Measurements from ENCODE around the gene CDKAL1. TPM values are rescaled to one million over a fixed set of nuclear protein-coding genes. Genes with fewer than 3 reads are reported as not detected.

Gene CDKAL1
- total and polyA plus RNA-seq, 4 donors = 2.0 to 12.9 (median 6.7) TPM

- no peak overlapping the region for H3K27ac ChIP-seq (ENCODE audit: low read depth in 1 of 2, low read length in 2 of 2)
- DNase-seq (ENCODE audit: low spot score) = no peak
- no peaks in the 10 kb centered on the region for H3K9me3 ChIP-seq (ENCODE audit: control insufficient read depth in 4 of 4, low read length in 3 of 4)
- TF ChIP-seq REST (IDR thresholded peaks at IDR 0.05) (no peak), MAX (IDR thresholded peaks at IDR 0.05) (no peak), FOXA2 (IDR thresholded peaks at IDR 0.05) (no peak), CTCF (IDR thresholded peaks at IDR 0.05; ENCODE audit: low read depth, low read length, missing input control) (no peak), ZBTB33 (IDR thresholded peaks at IDR 0.05) (no peak), RAD21 (IDR thresholded peaks at IDR 0.05) (no peak), NR2F2 (IDR thresholded peaks at IDR 0.05) (no peak), HNF4A (conservative IDR thresholded peaks at IDR 0.05) (no peak)
- no peak overlapping the region for H3K4me3 ChIP-seq (ENCODE audit: low read depth in 1 of 3, low read length in 3 of 3)
- WGBS = 96% methylated on average over 2 of the region's 2 CpGs
- H3K27me3 ChIP-seq (ENCODE audit: control insufficient read depth in 4 of 4, insufficient read depth in 4 of 4, low read length in 3 of 4) = no peaks in the 10 kb centered on the region
- H3K9ac ChIP-seq (ENCODE audit: low read depth in 1 of 2, low read length in 2 of 2) = no peak overlapping the region
- H3K36me3 ChIP-seq (ENCODE audit: control insufficient read depth in 4 of 4, insufficient read depth in 3 of 4, low read depth in 1 of 4, low read length in 3 of 4) = no peaks in the 10 kb centered on the region
- H3K4me1 ChIP-seq (ENCODE audit: control insufficient read depth in 4 of 4, insufficient read depth in 4 of 4, low read length in 3 of 4) = peaks cover 0 to under 1% (median 0%) of the 10 kb centered on the region in 4 donors
Observed at GRCh38 chr6:20565342-20565741, 31.1 kb downstream of the CDKAL1 start.

- Histone ChIP-seq H3K27ac (ENCODE audit: low read depth in 1 of 2, low read length in 2 of 2) (no peak overlapping the region), H3K4me1 (ENCODE audit: control insufficient read depth in 4 of 4, insufficient read depth in 4 of 4, low read length in 3 of 4) (no peaks in the 10 kb centered on the region), H3K36me3 (ENCODE audit: control insufficient read depth in 4 of 4, insufficient read depth in 3 of 4, low read depth in 1 of 4, low read length in 3 of 4) (no peaks in the 10 kb centered on the region), H3K4me3 (ENCODE audit: low read depth in 1 of 3, low read length in 3 of 3) (no peak overlapping the region), H3K27me3 (ENCODE audit: control insufficient read depth in 4 of 4, insufficient read depth in 4 of 4, low read length in 3 of 4) (no peaks in the 10 kb centered on the region), H3K9me3 (ENCODE audit: control insufficient read depth in 4 of 4, low read length in 3 of 4) (no peaks in the 10 kb centered on the region), H3K9ac (ENCODE audit: low read depth in 1 of 2, low read length in 2 of 2) (no peak overlapping the region)
- no peak for DNase-seq (ENCODE audit: low spot score)
- WGBS = 94% methylated on average over 3 of the region's 3 CpGs
- TF ChIP-seq HNF4A (conservative IDR thresholded peaks at IDR 0.05) = no peak
- no peak for TF ChIP-seq MAX (IDR thresholded peaks at IDR 0.05)
- no peak for TF ChIP-seq CTCF (IDR thresholded peaks at IDR 0.05; ENCODE audit: low read depth, low read length, missing input control)
- TF ChIP-seq TAF1 (conservative IDR thresholded peaks at IDR 0.05) = no peak
- no peak for TF ChIP-seq ZBTB33 (IDR thresholded peaks at IDR 0.05)
- no peak for TF ChIP-seq NR2F2 (IDR thresholded peaks at IDR 0.05)
- TF ChIP-seq ATF3 (IDR thresholded peaks at IDR 0.05) = no peak
- TF ChIP-seq JUND (IDR thresholded peaks at IDR 0.05) = no peak
- TF ChIP-seq GABPA (IDR thresholded peaks at IDR 0.05 in 1 of 2, conservative IDR thresholded peaks at IDR 0.05 in 1 of 2) = no peak
- no peak for TF ChIP-seq RAD21 (IDR thresholded peaks at IDR 0.05)
- TF ChIP-seq YY1 (IDR thresholded peaks at IDR 0.05) = no peak
- no peak for TF ChIP-seq FOXA2 (IDR thresholded peaks at IDR 0.05)
- TF ChIP-seq REST (IDR thresholded peaks at IDR 0.05) = no peak
Observed at GRCh38 chr6:20566109-20566508, 31.9 kb downstream of the CDKAL1 start.

Data from liver (tissue), 9 donors.